ENCODE data around the gene NOL3. TPM values are rescaled to one million over a fixed set of nuclear protein-coding genes. Genes with fewer than 3 reads are reported as not detected.

The NOL3 gene
- total and polyA plus RNA-seq, 9 of the 15 experiments (the other 6 are each of a cell fraction or from before 2014, with no cell fraction given), result 0.45 to 14.0 (median 5.4) TPM

DNA sequence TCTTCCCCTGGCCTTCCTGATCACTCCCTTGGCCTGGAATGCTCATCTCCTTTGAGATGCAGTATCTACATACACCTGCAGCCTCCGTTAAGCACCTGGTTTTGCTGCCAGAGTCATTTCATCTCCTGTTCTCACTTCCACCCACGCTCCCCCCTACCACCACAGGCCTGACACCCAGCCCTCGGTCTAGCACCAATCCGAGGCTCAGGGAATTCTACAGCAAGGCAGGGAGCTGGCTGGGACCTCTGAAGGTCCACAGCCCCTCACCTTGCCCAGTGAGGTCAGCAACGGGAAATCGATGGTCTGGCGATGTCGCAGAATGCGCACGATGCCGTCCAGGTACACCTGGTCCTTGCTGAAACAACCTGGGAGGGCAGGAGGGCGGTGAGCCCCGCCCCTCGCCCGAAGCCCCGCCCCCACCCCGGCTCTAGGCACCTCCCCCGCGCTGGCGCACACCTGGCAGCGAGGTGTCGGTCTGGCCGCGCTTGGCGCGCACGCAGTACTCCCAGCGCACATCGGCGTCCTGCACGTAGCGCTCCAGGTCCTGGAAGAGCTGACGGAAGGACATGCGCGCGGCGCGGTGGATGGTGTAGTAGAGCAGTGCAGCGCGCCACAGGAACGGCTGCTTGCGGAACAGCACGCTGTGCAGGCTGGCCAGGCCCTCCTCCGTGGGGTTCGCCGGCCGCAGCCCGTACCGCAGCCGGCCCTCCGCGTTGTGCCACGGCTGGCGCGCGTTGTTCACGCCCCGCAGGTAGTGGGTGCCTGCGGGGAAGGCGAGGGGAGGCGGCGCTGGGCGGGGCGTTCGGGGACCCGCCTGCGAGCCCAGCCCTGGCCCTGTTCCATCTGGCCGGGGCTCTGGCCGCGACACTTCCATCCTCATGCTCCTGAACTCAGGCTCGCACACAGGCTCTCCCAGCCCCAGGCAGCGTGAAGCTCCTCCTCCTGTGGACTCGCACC is 7.7 kb downstream of the NOL3 start (continued):
- TF ChIP-seq ZNF274 (IDR thresholded peaks at IDR 0.05; ENCODE audit: borderline replicate concordance, low read depth, low read length) (no peak), ZNF124 (CRISPR knock-in tag; IDR thresholded peaks at IDR 0.05) (no peak), ZNF431 (CRISPR knock-in tag; IDR thresholded peaks at IDR 0.05) (no peak), MCM7 (IDR thresholded peaks at IDR 0.05) (no peak), GTF2E2 (tag; IDR thresholded peaks at IDR 0.05) (no peak), CTBP1 (IDR thresholded peaks at IDR 0.05; ENCODE audit: borderline replicate concordance) (no peak), ZNF133 (CRISPR knock-in tag; IDR thresholded peaks at IDR 0.05) (no peak), POLR2G (IDR thresholded peaks at IDR 0.05; ENCODE audit: low read depth, low read length) (peak; percentile 57), ZC3H11A (IDR thresholded peaks at IDR 0.05; ENCODE audit: low read depth, low read length) (no peak)
- TF ChIP-seq, protein P1, sequence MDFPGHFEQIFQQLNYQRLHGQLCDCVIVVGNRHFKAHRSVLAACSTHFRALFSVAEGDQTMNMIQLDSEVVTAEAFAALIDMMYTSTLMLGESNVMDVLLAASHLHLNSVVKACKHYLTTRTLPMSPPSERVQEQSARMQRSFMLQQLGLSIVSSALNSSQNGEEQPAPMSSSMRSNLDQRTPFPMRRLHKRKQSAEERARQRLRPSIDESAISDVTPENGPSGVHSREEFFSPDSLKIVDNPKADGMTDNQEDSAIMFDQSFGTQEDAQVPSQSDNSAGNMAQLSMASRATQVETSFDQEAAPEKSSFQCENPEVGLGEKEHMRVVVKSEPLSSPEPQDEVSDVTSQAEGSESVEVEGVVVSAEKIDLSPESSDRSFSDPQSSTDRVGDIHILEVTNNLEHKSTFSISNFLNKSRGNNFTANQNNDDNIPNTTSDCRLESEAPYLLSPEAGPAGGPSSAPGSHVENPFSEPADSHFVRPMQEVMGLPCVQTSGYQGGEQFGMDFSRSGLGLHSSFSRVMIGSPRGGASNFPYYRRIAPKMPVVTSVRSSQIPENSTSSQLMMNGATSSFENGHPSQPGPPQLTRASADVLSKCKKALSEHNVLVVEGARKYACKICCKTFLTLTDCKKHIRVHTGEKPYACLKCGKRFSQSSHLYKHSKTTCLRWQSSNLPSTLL (IDR thresholded peaks at IDR 0.05), result no peak
- TF ChIP-seq, protein P2, sequence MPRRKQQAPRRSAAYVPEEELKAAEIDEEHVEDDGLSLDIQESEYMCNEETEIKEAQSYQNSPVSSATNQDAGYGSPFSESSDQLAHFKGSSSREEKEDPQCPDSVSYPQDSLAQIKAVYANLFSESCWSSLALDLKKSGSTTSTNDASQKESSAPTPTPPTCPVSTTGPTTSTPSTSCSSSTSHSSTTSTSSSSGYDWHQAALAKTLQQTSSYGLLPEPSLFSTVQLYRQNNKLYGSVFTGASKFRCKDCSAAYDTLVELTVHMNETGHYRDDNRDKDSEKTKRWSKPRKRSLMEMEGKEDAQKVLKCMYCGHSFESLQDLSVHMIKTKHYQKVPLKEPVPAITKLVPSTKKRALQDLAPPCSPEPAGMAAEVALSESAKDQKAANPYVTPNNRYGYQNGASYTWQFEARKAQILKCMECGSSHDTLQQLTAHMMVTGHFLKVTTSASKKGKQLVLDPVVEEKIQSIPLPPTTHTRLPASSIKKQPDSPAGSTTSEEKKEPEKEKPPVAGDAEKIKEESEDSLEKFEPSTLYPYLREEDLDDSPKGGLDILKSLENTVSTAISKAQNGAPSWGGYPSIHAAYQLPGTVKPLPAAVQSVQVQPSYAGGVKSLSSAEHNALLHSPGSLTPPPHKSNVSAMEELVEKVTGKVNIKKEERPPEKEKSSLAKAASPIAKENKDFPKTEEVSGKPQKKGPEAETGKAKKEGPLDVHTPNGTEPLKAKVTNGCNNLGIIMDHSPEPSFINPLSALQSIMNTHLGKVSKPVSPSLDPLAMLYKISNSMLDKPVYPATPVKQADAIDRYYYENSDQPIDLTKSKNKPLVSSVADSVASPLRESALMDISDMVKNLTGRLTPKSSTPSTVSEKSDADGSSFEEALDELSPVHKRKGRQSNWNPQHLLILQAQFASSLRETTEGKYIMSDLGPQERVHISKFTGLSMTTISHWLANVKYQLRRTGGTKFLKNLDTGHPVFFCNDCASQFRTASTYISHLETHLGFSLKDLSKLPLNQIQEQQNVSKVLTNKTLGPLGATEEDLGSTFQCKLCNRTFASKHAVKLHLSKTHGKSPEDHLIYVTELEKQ (CRISPR knock-in tag; IDR thresholded peaks at IDR 0.05), result no peak
- TF ChIP-seq, protein P3, sequence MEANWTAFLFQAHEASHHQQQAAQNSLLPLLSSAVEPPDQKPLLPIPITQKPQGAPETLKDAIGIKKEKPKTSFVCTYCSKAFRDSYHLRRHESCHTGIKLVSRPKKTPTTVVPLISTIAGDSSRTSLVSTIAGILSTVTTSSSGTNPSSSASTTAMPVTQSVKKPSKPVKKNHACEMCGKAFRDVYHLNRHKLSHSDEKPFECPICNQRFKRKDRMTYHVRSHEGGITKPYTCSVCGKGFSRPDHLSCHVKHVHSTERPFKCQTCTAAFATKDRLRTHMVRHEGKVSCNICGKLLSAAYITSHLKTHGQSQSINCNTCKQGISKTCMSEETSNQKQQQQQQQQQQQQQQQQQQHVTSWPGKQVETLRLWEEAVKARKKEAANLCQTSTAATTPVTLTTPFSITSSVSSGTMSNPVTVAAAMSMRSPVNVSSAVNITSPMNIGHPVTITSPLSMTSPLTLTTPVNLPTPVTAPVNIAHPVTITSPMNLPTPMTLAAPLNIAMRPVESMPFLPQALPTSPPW (CRISPR knock-in tag; IDR thresholded peaks at IDR 0.05), result peak; percentile 13; the same call in 1 of the 2 replicates
- TF ChIP-seq, protein P4, sequence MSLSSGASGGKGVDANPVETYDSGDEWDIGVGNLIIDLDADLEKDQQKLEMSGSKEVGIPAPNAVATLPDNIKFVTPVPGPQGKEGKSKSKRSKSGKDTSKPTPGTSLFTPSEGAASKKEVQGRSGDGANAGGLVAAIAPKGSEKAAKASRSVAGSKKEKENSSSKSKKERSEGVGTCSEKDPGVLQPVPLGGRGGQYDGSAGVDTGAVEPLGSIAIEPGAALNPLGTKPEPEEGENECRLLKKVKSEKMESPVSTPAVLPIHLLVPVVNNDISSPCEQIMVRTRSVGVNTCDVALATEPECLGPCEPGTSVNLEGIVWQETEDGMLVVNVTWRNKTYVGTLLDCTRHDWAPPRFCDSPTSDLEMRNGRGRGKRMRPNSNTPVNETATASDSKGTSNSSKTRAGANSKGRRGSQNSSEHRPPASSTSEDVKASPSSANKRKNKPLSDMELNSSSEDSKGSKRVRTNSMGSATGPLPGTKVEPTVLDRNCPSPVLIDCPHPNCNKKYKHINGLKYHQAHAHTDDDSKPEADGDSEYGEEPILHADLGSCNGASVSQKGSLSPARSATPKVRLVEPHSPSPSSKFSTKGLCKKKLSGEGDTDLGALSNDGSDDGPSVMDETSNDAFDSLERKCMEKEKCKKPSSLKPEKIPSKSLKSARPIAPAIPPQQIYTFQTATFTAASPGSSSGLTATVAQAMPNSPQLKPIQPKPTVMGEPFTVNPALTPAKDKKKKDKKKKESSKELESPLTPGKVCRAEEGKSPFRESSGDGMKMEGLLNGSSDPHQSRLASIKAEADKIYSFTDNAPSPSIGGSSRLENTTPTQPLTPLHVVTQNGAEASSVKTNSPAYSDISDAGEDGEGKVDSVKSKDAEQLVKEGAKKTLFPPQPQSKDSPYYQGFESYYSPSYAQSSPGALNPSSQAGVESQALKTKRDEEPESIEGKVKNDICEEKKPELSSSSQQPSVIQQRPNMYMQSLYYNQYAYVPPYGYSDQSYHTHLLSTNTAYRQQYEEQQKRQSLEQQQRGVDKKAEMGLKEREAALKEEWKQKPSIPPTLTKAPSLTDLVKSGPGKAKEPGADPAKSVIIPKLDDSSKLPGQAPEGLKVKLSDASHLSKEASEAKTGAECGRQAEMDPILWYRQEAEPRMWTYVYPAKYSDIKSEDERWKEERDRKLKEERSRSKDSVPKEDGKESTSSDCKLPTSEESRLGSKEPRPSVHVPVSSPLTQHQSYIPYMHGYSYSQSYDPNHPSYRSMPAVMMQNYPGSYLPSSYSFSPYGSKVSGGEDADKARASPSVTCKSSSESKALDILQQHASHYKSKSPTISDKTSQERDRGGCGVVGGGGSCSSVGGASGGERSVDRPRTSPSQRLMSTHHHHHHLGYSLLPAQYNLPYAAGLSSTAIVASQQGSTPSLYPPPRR (CRISPR knock-in tag; IDR thresholded peaks at IDR 0.05; ENCODE audit: borderline replicate concordance), result no peak
